ENCODE measurements around the gene FAM222A.

GRCh38 chr12:109731231-109731731, 17.7 kb downstream of the FAM222A start:
- TF ChIP-seq CTCF (IDR thresholded peaks at IDR 0.05 in 4 of 5, conservative IDR thresholded peaks at IDR 0.05 in 1 of 5): no peak
- TF ChIP-seq POLR2A (IDR thresholded peaks at IDR 0.05): no peak

All from gastrocnemius medialis (tissue), 4 donors.